ENCODE results near the gene SLC22A3.

The SLC22A3 gene

DNA sequence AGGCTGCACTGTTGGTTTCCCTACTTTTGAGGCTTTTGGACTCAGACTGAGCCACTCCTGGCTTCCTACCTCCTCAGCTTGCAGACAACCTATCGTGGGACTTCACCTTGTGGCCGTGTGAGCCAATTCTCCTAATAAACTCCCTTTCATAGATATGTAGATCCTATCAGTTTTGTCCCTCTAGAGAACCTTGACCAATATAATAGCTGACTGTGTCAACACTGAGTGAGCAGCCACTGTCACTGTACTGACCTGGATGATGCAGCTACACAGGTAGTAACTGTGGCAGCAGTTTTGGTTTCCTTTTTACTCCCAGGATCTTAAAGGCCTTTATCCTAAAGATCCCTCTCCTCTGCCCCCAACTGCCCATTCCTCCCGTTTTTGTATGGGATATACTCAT lies 70.2 kb downstream of the SLC22A3 start:
- DNase-seq, result no peak

DNA sequence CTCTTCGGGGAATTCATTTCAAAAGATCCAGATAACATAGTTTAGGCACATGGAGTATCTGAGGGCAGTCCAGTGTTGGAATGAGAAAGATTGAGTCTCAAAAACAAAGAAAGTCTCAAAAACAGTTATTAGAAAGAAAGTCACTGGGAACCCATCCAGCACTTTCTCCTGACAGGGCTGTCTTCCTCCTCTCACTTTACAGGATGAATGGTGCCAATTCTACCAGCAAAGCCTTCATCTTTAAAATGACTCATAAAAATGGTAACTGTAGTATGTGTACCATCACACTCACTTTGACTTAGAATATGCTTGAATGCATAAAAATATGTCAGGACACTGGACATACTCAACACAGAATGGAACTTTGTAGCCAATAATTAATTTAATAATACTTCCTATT lies 71.3 kb downstream of the SLC22A3 start:
- DNase-seq, result no peak

DNA sequence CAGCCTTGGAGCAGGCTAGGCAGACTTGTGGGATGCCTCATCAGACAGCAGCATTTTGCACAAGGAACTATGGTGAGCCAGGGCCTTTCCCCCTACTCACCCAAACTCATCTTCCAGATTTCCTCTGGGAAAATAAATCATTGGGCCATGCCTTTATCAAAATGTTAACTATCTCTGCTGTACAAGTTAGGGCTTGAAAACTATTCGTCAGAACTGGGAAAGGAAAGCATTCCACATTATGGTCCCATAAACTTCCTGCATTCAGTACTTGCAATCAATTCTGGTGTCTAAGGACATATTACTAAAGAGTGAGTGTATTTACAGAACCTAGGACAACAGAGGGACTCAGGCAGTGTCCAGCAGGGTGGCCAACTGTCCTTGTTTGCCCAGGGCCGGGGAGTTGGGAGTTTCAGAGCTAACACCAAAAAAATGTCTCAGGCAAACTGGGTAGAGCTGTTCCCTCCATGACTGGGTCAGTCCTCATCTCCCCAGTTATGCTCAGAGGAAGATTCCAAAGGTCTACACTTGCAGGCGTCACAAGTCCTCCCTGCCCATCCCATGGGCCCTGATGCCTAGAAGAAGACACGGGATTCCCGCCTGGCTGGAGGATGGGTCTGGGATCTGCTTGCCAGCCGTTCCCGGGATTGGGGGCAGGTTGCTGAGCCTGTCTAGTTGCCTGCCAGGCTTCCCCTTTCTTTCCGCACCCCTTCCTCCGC lies 72.2 kb downstream of the SLC22A3 start:
- no peak for DNase-seq

DNA sequence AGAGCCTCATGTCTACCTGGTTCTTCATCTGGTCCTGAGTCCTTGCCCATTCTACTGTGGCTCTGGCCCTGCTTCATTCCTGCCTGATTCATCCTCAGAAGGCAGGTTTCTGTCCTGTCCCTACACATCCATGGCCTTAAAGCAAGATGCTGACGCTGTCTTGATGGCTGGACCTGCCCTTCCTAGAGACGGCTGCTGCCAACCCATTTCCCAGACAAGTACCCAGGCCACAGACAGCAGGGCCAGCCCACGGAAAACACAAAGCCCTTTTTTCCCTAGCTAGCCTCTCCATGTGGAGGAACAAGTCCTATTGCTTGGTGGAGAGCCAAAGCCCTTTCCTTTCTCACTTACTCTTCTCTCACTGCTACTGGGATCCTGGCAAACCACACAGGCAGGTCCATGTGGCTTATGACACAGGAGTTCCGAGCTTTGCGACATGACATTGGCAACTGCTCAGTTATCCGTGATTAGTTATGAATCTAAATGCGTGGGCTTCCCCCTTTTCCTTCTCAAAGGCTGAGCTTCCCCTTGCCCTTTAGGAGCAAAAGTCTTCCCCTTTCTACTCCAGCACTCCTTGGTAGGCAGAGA lies 72.9 kb downstream of the SLC22A3 start:
- no peak for DNase-seq

DNA sequence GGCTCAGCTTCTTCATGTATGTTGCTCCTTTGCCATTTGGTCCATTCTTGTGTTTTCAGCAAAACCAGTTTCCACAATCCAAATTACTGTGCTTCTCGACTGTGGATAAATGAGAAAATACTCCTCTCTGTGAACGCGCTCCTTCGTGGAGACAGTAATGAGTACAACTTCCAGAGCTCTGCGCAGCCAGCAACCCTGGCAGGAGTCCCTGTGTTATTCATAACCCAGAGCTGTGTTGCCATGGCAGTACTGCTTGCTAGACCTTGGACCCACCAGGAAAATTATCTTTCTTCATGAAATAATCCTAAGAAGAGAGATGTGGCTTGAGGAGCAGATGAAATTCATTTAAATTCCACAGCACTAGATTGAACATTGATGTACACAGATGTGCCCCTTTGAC lies 73.7 kb downstream of the SLC22A3 start:
- peak; percentile 72 for DNase-seq

DNA sequence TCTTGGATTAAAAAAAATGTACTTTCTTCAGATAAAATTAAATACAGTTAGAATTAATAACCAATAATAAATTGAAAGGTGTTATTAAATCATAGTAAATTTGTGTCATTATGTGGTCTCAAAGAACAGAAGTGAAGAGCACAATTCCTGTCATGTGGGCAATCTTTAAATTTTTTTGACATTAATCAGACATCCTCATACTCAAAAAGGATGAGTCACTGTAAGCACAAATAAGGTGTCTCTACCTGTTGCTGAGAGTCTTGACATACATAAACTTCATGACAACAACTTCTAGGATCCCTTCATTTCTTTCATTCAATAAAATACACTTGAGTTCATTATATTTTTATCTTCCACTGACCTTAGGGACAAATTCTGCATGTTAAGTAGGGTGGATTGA lies 76.1 kb downstream of the SLC22A3 start:
- DNase-seq, result no peak

DNA sequence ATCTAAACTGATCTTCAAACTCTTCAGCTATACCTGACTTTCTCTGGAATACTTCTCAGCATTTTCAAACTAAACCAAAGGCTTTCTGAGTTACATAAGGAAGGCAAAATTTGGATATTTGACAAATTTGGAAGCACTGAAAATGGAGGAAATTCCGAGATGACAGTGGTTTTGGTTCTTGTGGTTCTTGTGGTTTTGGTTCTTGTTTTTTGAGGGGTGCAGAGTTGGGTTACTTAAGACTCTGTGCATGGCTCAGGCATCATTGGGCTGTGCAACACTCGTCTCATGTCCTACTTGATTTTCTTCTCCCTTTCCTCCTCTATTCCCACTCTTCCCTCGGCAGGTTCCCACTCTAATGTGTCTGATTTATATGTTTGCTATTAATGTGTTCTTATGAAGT lies 78.0 kb downstream of the SLC22A3 start:
- DNase-seq, result no peak

DNA sequence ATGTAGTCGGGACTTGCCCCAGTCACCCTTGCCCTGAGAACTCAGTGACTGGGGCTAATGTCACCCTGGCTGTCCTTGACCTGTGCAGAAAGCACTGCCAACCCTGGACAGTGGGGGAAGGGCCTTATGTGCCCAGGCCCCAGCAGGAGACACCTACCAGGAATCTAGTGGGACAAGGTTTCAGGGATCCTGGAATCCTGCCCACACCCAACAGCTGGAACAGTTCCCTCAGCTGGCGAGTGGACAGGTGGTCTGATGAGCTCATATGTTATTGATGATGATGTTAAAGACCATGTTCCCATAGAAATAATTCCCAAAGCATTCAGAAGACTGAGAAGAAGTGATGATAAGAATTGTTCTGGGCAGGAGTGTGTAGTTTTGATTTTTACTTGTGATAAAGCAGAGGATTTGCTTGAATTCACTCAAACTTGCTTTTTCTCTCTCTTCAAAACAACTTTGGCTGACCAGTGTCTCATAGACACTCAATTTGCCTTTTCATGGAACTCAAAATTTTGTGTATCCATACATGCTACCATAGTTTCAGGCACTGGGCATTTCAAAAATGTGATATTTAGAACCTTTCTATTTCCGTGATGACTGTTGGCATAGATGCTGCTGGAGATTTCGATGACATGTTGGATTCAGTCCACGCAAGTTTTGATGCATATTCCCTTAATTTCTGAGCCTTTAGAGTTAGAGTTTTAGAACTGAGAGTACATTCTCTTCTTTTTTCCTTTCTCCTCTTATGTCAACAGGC lies 79.3 kb downstream of the SLC22A3 start:
- DNase-seq, result peak; percentile 69

DNA sequence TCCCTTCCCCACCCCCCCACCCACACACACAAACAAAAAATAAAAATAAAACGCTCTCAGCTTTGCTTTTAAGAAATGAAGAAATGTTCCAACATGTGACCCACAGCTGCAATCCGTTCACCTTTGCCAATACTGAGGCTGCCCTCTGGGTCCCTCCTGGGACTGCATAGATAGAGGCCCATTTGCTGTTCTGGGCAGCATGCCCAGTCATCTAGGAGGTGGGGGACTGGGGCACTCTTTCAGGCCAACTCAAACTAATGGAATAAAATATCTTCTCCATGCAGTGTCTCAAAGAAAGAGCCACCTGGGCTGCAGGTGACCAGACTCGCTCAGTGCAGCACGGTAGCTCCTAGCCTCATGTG lies 79.9 kb downstream of the SLC22A3 start:
- peak; percentile 62 for DNase-seq

DNA sequence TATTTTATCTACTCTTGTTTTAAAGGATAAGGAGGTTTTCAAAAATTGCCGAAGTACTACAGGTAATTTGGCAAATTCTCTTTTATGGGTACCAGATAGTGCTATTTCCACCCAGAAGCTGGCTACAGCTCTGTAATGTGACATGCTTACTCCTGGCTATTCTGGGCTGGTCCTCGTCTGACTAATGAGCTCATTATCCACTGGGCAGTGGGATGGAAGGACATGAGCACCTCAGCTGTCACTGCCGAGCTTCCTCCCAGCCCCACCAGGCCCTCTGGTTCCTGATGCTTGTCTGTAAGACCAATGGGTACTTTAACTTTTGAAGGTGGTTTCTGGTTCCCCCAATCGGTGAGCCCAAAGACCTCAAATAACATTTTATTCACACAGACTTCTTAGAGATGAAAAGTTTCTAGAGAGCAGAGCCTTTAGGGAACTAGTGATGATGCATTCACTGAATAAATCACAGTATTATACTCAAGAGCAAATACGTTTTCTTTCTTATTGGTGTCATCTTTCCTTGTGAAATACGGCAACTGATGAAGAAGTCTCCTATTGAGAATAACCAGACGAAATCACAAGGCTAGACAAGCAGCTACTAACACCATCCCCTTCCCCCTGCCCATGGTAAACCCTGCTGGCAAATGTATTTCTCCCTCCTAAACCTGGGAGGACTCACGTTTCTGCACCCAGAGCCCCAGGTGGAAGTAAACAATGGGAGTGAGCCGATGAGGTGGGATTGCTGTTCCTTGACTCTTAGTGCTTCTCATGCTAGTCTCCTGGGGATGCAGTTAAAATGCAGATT lies 80.8 kb downstream of the SLC22A3 start:
- DNase-seq, result no peak

DNA sequence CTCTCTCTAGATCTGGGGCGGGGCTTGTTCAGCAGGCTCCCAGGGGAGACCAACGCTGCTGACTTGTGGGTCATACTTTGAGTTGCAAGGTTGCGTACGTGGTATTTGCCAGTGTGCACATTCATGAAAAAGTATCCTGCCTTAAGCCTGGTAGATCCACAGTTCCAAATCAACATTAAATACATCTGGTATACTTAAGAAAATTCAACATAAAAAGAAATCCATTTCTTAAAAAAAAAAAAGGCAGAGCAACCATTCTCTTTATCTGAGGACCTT lies 81.4 kb downstream of the SLC22A3 start:
- DNase-seq, result no peak

DNA sequence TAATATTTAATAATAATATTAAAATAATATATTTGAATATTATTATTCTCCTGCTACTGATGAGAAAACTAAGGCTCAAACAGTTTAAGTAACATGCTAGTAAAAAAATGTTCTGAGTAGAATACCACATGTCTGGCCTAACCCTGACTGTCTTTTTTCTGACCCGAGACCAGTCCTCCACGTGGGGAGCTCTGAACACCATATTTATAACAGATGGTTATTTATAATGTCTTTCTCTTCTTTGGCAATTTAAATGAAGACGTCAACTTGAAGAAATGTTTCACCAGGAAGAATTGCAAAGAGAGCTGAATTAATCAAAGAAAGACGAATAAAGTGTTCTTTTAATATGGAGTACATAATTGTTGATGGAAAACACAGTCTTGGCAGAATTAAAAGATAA lies 82.0 kb downstream of the SLC22A3 start:
- no peak for DNase-seq

DNA sequence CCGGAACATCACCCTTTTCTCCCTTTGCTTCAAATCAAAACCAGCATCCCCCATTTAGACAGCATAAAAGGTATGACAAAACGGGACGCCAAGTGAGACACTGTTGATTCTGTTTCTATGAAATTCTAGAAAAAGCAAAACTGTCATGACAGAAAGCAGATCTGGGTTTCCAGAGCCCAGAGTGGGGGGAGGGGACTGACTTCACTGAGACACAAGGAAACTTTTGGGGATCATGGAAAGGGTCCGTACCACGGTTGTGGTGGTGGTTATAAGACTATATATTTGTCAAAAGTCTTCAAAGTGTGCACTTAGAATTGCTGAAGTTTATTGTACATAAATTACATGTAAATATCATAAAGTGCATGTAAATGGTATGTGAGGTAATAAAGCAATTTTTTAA lies 82.6 kb downstream of the SLC22A3 start:
- no peak for DNase-seq

DNA sequence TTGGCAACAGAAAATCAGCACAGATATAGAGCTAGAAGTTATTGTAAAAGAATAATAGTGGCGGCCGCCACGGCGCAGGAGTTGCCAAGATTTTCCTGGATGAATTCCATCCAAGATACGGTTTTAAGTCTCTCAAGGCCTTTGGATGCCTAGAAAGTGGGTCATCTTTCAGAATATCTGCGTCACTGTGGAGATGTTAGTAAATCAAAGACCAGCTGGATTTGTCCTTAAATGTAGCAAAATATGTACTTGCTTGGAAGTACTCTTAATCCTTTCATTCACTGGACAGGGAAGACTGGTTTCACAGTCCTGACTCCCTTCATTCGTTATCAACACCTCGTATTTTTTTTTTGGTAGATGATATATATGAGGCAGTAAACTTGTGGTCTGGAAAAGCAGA lies 83.0 kb downstream of the SLC22A3 start:
- peak; percentile 82 for DNase-seq

DNA sequence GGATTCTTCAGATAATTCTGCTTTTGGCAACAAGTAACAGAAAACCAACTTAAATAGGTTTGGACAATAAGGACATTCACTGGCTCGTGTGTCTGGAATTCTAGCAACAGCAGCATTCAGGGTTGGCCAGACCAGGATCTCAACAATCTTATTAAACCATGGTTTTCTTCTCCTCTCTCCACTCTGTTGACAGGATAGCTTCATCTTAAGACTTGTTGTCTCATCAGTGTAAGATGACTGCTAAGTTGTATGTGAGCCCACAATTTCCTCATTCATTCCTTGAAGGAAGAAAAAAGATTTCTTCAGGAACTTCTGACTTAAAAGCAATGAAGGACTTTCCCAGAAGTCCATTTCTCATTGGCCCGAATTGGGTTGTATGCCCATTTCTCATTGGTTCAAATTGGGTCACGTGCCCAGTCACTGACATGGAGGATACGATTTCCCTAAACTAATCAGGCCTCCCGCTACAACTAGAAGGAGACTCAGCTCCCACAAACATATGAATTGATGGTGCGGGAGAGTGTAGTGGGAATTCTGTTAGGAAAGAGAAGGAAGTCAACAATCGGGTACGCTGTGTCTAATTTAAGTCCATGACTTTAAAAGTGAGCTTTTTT lies 83.7 kb downstream of the SLC22A3 start:
- no peak for DNase-seq

DNA sequence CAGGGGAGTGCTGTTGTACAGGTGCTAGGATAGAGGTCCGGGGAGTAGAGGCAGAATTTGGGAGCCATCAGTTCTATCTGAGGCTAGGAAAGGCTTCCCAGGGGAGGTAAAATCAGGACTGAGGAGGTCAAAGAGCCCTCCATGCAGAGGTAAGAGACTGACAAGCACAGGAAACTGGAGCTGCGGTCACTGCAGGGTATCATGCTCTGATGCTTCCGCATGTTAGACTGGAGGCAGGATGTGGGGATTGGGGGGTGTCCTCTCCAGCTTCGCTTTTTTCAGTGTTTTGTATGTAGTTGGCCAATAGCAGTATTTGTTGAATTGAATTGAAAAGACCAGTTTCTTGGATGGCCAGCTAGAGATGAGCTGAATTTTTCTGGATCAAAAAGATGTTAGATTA lies 87.8 kb downstream of the SLC22A3 start:
- DNase-seq, result no peak

DNA sequence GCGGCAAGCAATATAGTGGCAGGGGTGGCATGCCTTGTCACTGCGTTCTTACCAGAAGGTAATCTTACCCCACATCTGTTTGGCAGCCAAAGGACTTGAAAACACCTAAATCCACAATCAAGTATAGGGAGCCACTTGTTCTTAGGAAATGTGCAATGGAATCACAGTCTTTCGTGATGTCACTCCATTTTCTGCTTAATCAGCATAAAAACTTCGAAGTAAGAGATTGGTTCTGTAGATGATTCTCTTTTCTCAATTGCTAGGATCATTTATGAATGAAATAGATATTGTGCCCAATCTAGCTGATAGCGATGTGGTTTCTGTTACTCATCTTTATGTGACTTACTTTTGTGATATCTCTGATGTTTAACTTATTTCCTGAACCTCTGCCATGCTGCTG lies 89.0 kb downstream of the SLC22A3 start:
- no peak for DNase-seq

DNA sequence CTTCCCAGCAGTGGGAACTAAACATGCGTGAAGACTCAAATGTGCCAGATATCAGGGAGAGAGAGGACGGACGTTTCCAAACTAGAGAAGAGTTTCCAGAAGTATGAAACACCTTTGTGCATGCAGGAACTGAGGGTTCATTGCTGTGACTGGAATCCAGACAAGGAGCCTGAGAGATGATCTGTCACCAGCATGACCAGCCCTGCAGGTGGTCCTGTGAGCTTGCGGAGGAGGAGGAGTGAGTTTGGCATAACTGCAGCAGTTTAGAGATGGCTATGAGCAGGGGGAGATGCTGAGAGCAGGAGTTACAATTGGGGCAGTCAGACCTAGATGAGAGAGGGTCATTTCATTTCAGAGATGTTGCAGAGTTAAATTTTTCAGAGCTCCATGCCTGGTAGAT lies 89.6 kb downstream of the SLC22A3 start:
- DNase-seq, result no peak

DNA sequence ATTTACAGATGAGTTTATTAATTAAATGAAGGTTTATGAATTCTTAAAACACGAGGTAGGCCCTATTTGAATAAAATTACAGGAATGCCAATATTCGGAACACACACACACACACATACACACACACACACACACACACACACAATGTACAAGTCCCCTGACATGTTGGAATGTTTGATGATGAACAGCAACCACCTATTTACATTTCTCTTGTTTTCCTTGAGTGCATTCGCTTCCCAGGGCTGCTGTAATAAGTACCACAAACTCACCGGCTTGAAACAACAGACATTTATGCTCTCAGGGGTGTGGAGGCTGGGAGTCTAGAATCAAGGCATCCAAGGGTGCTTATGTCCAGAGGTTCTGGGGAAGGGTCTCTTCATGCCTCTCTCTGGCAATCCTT lies 90.3 kb downstream of the SLC22A3 start:
- DNase-seq, result no peak

DNA sequence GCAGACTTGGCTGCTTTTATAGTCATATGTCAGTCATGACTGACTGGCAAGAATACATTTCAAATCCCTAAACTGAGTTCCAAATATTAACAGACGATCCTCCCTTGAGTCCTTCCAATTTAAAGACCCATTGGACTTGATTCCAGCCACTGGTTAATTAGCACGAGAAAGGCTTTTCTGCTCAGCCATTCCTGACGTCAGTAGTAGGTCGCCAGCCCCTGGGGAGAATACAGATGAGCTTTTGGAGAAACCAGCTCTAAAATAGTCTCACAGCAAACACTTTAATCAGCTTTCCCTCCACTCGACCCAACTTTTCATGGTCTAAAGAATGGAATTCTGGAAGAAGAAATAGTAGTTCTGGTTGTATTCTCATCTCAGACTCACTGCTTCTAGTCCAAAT lies 91.6 kb downstream of the SLC22A3 start:
- no peak for DNase-seq

DNA sequence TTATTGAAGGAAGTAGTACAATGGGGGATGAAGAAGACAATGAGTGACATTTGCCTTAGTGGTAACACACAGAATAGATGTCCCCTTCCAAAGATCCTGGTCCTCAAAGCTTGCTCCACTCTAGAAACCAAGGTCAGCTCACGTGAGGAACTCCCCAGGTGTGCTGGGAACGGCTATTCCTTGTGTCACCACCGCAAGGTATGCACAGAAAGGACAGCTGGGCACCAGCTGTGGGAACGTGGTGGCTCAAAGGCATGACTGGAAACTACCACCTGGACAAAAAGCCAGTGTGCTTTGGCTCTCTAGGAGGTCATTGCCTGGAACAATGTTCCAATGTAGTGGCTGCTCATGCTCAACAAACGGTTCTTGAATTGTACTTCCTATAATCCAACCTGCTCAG lies 94.0 kb downstream of the SLC22A3 start:
- no peak for DNase-seq

DNA sequence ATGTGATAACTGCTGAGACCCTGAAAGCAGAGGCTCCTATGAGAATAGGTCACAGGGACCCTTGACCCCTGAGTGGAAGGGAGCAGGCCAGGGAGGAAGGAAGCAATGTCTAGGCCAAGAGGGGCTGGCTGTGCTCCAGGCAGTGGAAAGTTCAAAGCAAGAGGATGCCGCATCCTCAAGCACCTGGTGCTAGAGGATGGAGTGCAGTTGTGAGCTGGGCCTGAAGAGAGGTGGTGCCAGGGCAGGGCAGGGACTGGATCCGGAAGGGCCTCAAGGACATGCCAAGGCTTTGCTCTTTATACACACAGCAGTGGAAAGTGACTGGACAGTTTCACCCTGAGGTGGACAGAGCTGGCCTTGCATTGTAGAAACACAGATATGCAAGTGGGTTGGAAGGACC lies 97.0 kb downstream of the SLC22A3 start:
- DNase-seq, result no peak

DNA sequence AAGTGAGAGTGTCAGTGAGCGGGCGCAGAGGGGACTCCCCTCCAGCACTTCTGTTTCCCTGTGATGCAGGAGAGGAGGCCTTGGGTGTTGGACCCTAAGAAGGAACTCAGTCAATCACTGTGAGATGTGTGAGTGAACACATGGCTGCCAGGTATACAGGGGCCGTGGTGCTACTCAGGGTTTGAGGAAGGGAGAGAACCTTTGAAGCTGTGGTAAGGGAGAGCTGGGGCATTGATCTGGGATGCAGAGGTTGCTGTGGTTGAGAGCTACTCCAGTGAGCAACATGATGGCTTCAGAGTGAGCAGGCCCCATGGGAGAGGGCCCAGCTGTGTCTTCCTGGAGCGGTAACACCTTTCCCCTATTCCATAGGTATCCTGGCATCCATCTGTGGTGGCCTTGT lies 99.2 kb downstream of the SLC22A3 start:
- no peak for DNase-seq
